GM12892 (cell line): ENCODE measurements around the gene RNF126.

Source experiments
- POLR2A ChIP-seq: IDR thresholded peaks from 2 replicates; pipeline ENCODE4 v1.6.1; 2011; ENCODE audit warnings: low read depth, low read length, control low read depth
- POLR2AphosphoS5 ChIP-seq: IDR thresholded peaks from 2 replicates; pipeline ENCODE4 v1.6.1; 2011; ENCODE audit warnings: low read depth, low read length, control low read depth
- TAF1 ChIP-seq: IDR thresholded peaks from 2 replicates; pipeline ENCODE4 v1.6.1; 2011; ENCODE audit warnings: low read depth, mild to moderate bottlenecking, control low read depth, low read length, borderline replicate concordance

- TF ChIP-seq POLR2A (no peak), TAF1 (no peak), POLR2AphosphoS5 (no peak)
Observed at GRCh38 chr19:618247-618619, 44.8 kb downstream of the RNF126 start.
